MM.1S (cell line): ENCODE measurements around the gene CDKL4.

Experiments
- EZH2 ChIP-seq: fragments of 300-600 bp; sonication (generic); optimal IDR thresholded peaks from 2 replicates; pipeline ENCODE3; 2017; ENCODE audit warnings: low read depth, mild to moderate bottlenecking, antibody characterized with exemption, low read length, mixed read lengths
- TF ChIP-seq, protein P1 (sequence below): fragments of 300-600 bp; sonication (generic); IDR thresholded peaks from 2 replicates; pipeline ENCODE4 v1.5.1; 2016; ENCODE audit warnings: antibody characterized with exemption, low read length, mixed read lengths

DNA sequence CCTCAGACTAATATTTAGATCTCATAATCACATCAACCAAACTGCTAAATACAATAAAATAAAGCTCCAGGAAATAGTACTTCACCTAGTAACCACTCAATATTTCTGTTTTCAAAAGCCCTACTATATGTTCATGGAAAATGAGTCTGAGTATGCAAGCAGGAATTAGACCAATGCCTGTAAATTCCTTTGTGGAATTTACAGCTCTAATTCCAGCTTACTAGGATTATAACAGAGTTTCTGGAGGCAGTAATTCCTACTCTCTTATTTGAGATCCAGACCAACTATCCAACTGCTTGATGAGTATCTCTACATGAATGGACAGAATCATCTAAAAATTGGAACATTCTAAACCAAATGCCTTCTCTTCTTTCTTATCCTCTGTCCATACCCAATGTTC is 11.6 kb downstream of the CDKL4 start:
- no peak for TF ChIP-seq EZH2
- TF ChIP-seq, protein P1, sequence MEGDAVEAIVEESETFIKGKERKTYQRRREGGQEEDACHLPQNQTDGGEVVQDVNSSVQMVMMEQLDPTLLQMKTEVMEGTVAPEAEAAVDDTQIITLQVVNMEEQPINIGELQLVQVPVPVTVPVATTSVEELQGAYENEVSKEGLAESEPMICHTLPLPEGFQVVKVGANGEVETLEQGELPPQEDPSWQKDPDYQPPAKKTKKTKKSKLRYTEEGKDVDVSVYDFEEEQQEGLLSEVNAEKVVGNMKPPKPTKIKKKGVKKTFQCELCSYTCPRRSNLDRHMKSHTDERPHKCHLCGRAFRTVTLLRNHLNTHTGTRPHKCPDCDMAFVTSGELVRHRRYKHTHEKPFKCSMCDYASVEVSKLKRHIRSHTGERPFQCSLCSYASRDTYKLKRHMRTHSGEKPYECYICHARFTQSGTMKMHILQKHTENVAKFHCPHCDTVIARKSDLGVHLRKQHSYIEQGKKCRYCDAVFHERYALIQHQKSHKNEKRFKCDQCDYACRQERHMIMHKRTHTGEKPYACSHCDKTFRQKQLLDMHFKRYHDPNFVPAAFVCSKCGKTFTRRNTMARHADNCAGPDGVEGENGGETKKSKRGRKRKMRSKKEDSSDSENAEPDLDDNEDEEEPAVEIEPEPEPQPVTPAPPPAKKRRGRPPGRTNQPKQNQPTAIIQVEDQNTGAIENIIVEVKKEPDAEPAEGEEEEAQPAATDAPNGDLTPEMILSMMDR, result no peak
